Neuronal stem cell (in vitro differentiated cells): ENCODE results near the gene RNF7.

ENCODE experiments used
- DNase-seq: peaks from one replicate; pipeline ENCODE4 v3.0.0-alpha.2; 2013; ENCODE audit warnings: low spot score
- H2AFZ ChIP-seq: one replicate; pipeline ENCODE4 v1.6.1; 2013; ENCODE audit warnings: mild to moderate bottlenecking, low read length, inconsistent platforms
- H2AK5ac ChIP-seq: 2 replicates; pipeline ENCODE4 v1.6.1; 2013; ENCODE audit warnings: low read depth, mild to moderate bottlenecking, inconsistent platforms, low read length, moderate library complexity, mixed read lengths
- H2BK120ac ChIP-seq: 2 replicates; pipeline ENCODE4 v1.6.1; 2013; ENCODE audit warnings: low read depth, mild to moderate bottlenecking, inconsistent platforms, low read length, moderate library complexity, mixed read lengths
- H2BK12ac ChIP-seq: one replicate; pipeline ENCODE4 v1.6.1; 2013; ENCODE audit warnings: low read length, inconsistent platforms
- H2BK15ac ChIP-seq: 2 replicates; pipeline ENCODE4 v1.6.1; 2013; ENCODE audit warnings: mild to moderate bottlenecking, low read length, inconsistent platforms, mixed read lengths
- H2BK5ac ChIP-seq: one replicate; pipeline ENCODE4 v1.6.1; 2013; ENCODE audit warnings: inconsistent platforms, mild to moderate bottlenecking, low read length, moderate library complexity
- H3K14ac ChIP-seq: one replicate; pipeline ENCODE4 v1.6.1; 2013; ENCODE audit warnings: low read length, inconsistent platforms
- H3K18ac ChIP-seq: 2 replicates; pipeline ENCODE4 v1.6.1; 2013; ENCODE audit warnings: low read length, inconsistent platforms
- H3K23ac ChIP-seq: 2 replicates; pipeline ENCODE4 v1.6.1; 2013; ENCODE audit warnings: low read depth, mild to moderate bottlenecking, mixed read lengths, low read length, inconsistent platforms; ENCODE audit not compliant: poor library complexity
- H3K27ac ChIP-seq: replicated peaks from 3 replicates; pipeline ENCODE4 v1.5.1; 2013; ENCODE audit warnings: low read length, inconsistent platforms
- H3K27me3 ChIP-seq, 3 experiments: 2 replicates each; pipeline ENCODE4 v1.6.1; 2013; ENCODE audit warnings: low read length in 3 of 3, mild to moderate bottlenecking in 2 of 3, inconsistent platforms in 1 of 3, low read depth in 1 of 3, mixed read lengths in 1 of 3, moderate library complexity in 1 of 3; ENCODE audit not compliant: control insufficient read depth in 3 of 3, insufficient read depth in 3 of 3
- H3K36me3 ChIP-seq, 2 donors: replicated peaks in 1 of 2; 2 replicates each; pipeline ENCODE4 v1.6.1; 2013; ENCODE audit warnings: low read length in 2 of 2; ENCODE audit not compliant: control insufficient read depth in 2 of 2, insufficient read depth in 2 of 2
- H3K4ac ChIP-seq: 2 replicates; pipeline ENCODE4 v1.6.1; 2013; ENCODE audit warnings: inconsistent platforms, mild to moderate bottlenecking, low read length, moderate library complexity
- H3K4me1 ChIP-seq, 2 donors: 1 replicate in 1 of 2; 2 replicates in 1 of 2; pipeline ENCODE4 v1.6.1; 2013; ENCODE audit warnings: low read length in 2 of 2, low read depth in 1 of 2; ENCODE audit not compliant: control insufficient read depth in 2 of 2, insufficient read depth in 1 of 2
- H3K4me2 ChIP-seq: one replicate; pipeline ENCODE4 v1.6.1; 2013; ENCODE audit warnings: mild to moderate bottlenecking, low read length, inconsistent platforms; ENCODE audit not compliant: insufficient read depth, poor library complexity, severe bottlenecking
- H3K4me3 ChIP-seq, 2 donors: 2 replicates each; pipeline ENCODE4 v1.5.1; 2013; ENCODE audit warnings: low read length in 2 of 2, mild to moderate bottlenecking in 2 of 2, inconsistent platforms in 1 of 2, moderate library complexity in 1 of 2
- H3K79me1 ChIP-seq: one replicate; pipeline ENCODE4 v1.6.1; 2013; ENCODE audit warnings: low read depth, mild to moderate bottlenecking, inconsistent platforms, low read length, moderate library complexity
- H3K9ac ChIP-seq: one replicate; pipeline ENCODE4 v1.6.1; 2013; ENCODE audit warnings: mild to moderate bottlenecking, low read depth, low read length, inconsistent platforms; ENCODE audit not compliant: poor library complexity
- H3K9me3 ChIP-seq, 2 donors: replicated peaks in 1 of 2; 2 replicates each; pipeline versions ENCODE3 to v1.6.1; 2013; ENCODE audit warnings: low read length in 2 of 2, mild to moderate bottlenecking in 2 of 2, inconsistent platforms in 1 of 2, low read depth in 1 of 2, mixed read lengths in 1 of 2, moderate library complexity in 1 of 2; ENCODE audit not compliant: control insufficient read depth in 2 of 2, insufficient read depth in 1 of 2
- H4K8ac ChIP-seq: one replicate; pipeline ENCODE4 v1.6.1; 2013; ENCODE audit warnings: low read depth, mild to moderate bottlenecking, inconsistent platforms, low read length, moderate library complexity
- H4K91ac ChIP-seq: one replicate; pipeline ENCODE4 v1.6.1; 2013; ENCODE audit warnings: low read length, low read depth, mild to moderate bottlenecking, inconsistent platforms; ENCODE audit not compliant: poor library complexity
- WGBS, 2 donors: extraction: QIAGEN DNeasy Blood & Tissue Kit; methylation state at CpG; one replicate each; pipeline ENCODE4 v1.1.7; 2013; ENCODE audit warnings: missing lambda C conversion rate in 2 of 2, mixed read lengths in 1 of 2; ENCODE audit not compliant: insufficient read length in 2 of 2, insufficient replicate concordance in 1 of 2; ENCODE audit errors: extremely low coverage in 2 of 2; 5-methylcytosine and 5-hydroxymethylcytosine counted together

Gene RNF7

GRCh38 chr3:141708367-141708766 lies 29.7 kb upstream of the RNF7 start:
- Histone ChIP-seq H4K91ac (no peak overlapping the region), H3K4me2 (no peak overlapping the region), H3K14ac (no peak overlapping the region), H3K36me3 (no peaks in the 10 kb centered on the region), H2BK5ac (no peak overlapping the region), H3K23ac (no peak overlapping the region), H2BK120ac (no peak overlapping the region), H3K18ac (no peak overlapping the region), H3K4ac (no peak overlapping the region), H2BK12ac (no peak overlapping the region), H3K27me3 (peaks cover 0 to 9% (median 0%) of the 10 kb centered on the region in 3 experiments), H3K4me1 (no peaks in the 10 kb centered on the region), H2BK15ac (no peak overlapping the region), H3K4me3 (no peak overlapping the region), H3K9ac (no peak overlapping the region), H2AK5ac (no peak overlapping the region), H4K8ac (no peak overlapping the region), H3K9me3 (no peaks in the 10 kb centered on the region), H2AFZ (no peak overlapping the region), H3K79me1 (no peaks in the 10 kb centered on the region), H3K27ac (no peak overlapping the region)
- DNase-seq: no peak
- no CpG with 5 or more reads among the region's 4 CpGs for WGBS, 2 donors

- Histone ChIP-seq H3K27ac (no peak overlapping the region), H3K4me3 (no peak overlapping the region), H3K36me3 (no peaks in the 10 kb centered on the region), H3K4ac (no peak overlapping the region), H2BK15ac (no peak overlapping the region), H2AFZ (no peak overlapping the region), H3K14ac (no peak overlapping the region), H3K4me1 (no peaks in the 10 kb centered on the region), H3K4me2 (no peak overlapping the region), H3K9ac (no peak overlapping the region), H2BK120ac (no peak overlapping the region), H3K9me3 (no peaks in the 10 kb centered on the region), H3K18ac (no peak overlapping the region), H3K23ac (no peak overlapping the region), H2BK5ac (no peak overlapping the region), H4K91ac (no peak overlapping the region), H4K8ac (no peak overlapping the region), H2BK12ac (no peak overlapping the region), H2AK5ac (no peak overlapping the region), H3K27me3 (peaks cover 0 to 9% (median 0%) of the 10 kb centered on the region in 3 experiments), H3K79me1 (no peaks in the 10 kb centered on the region)
- no CpG with 5 or more reads among the region's 7 CpGs for WGBS, 2 donors
- no peak for DNase-seq
Observed at GRCh38 chr3:141709126-141709770, 28.9 kb upstream of the RNF7 start.

GRCh38 chr3:141710121-141710520 lies 28.0 kb upstream of the RNF7 start:
- Histone ChIP-seq H3K18ac (no peak overlapping the region), H2BK5ac (no peak overlapping the region), H4K91ac (no peak overlapping the region), H2BK120ac (no peak overlapping the region), H3K79me1 (no peaks in the 10 kb centered on the region), H3K4me3 (no peak overlapping the region), H3K36me3 (no peaks in the 10 kb centered on the region), H2AK5ac (no peak overlapping the region), H3K9me3 (peaks cover 0 to 1% of the 10 kb centered on the region in 2 donors), H3K27ac (no peak overlapping the region), H3K4me1 (no peaks in the 10 kb centered on the region), H3K4ac (no peak overlapping the region), H2BK12ac (no peak overlapping the region), H2AFZ (no peak overlapping the region), H3K23ac (no peak overlapping the region), H3K4me2 (no peak overlapping the region), H2BK15ac (no peak overlapping the region), H4K8ac (no peak overlapping the region), H3K9ac (no peak overlapping the region), H3K27me3 (peaks cover 0 to 9% (median 0%) of the 10 kb centered on the region in 3 experiments), H3K14ac (no peak overlapping the region)
- no CpG with 5 or more reads among the region's 6 CpGs for WGBS, 2 donors
- DNase-seq: no peak

GRCh38 chr3:141710888-141711616 lies 27.0 kb upstream of the RNF7 start:
- Histone ChIP-seq H4K91ac (no peak overlapping the region), H3K4me3 (no peak overlapping the region), H3K14ac (no peak overlapping the region), H4K8ac (no peak overlapping the region), H2BK12ac (no peak overlapping the region), H2BK15ac (no peak overlapping the region), H3K27ac (no peak overlapping the region), H3K9ac (no peak overlapping the region), H2BK5ac (no peak overlapping the region), H3K4me1 (no peaks in the 10 kb centered on the region), H2AFZ (no peak overlapping the region), H3K79me1 (no peaks in the 10 kb centered on the region), H3K4ac (no peak overlapping the region), H3K36me3 (no peaks in the 10 kb centered on the region), H3K9me3 (peaks cover 2 to 7% of the 10 kb centered on the region in 2 donors), H3K18ac (no peak overlapping the region), H3K4me2 (no peak overlapping the region), H2BK120ac (no peak overlapping the region), H2AK5ac (no peak overlapping the region), H3K23ac (no peak overlapping the region), H3K27me3 (peaks cover 0 to 8% (median 0%) of the 10 kb centered on the region in 3 experiments)
- DNase-seq: no peak
- WGBS, 2 donors: no CpG with 5 or more reads among the region's 6 CpGs
